Measurements from ENCODE around the gene PDE4A. TPM values are rescaled to one million over a fixed set of nuclear protein-coding genes. Genes with fewer than 3 reads are reported as not detected.

Gene PDE4A
- total and polyA plus RNA-seq, 7 experiments from 2014 or later: 0.47 to 51.8 (median 2.0) TPM

DNA sequence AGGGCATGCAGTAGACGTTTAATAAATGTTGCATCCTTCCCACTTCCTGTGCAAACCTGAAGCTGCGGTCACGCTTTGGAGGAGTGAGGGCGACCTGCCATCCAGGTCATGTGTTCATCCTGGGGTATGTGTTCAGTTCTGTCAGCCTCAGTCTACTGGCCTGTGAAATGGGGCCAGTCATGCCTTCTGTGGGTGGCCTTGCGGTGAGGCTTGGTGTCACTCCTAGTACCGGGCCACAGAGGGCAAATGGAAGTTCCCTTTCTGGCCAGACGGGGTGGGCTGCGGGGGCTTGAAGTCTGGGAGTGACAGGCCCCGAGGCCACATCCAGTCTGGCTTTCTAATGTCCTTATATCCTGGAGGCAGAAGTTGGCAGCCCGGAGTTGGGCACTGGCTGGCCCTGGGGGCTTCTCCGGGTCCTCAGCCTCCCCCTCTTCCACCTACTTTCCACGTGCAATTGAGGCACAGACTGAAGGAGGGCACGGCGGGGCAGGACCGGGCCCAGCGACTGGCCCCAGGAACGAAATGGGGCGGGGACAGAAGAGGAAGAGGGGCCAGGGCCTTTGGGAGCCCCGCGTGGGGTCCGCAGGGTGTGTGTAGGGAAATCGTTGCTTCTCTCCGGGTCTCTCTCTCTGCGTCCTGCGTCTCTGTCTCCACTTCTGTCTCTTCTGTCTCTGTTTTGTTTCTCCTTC lies 11.1 kb downstream of the PDE4A start:
- CTCF ChIA-PET: interaction anchor here (0.7 kb wide), 1 partner anchor 323 kb away, joined by 3 read pairs; no protein-coding TSS in a partner anchor
- peaks cover 22 to 38% (median 31%) of the 10 kb centered on the region in 5 donors for H3K27me3 Mint-ChIP-seq

DNA sequence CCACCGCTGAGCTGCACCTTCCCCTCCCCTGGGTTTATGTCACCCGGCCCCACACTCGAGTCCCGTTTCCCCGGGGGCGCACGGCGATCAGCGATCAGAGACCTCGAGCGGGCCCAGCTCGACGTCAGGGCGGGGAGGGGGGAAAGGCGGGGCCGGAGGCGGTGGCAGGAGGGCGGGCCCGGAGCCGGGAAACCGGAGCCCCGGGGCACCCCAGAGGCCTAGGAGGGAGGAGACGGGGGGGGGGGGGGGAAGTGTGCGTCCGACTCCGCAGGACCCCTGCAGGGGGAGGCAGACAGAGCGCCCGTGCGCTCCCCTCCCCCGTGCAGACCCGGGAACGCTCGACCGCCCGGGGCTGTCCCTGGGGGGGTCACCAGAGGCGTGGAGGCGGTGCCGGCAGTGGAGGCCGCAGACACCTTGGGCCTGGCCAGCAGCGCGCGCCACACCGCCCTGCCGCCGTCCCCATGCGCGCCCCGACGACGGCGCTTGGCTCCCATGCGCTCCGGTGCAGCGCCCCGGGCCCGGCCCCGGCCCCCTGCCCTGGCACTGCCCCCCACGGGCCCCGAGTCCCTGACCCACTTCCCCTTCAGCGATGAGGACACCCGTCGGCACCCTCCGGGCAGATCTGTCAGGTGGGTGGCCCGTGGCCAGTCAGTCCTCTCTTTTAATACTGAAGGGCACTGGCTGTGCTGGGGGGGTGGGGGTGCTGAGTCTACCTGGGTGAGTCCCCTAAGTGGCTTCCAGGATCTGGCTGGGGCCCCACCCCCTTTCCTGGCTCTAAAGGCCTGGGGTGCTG lies 11.8 kb downstream of the PDE4A start:
- Mint-ChIP-seq H3K4me1 (peaks cover 22 to 69% (median 33%) of the 10 kb centered on the region in 7 donors), H3K27ac (peak overlapping the region in 7 of 9 donors; percentile 26 to 95 (median 82)), H3K27me3 (peaks cover 22 to 38% (median 31%) of the 10 kb centered on the region in 5 donors), H3K4me3 (peak overlapping the region; percentile 82 to 94 (median 88)), H3K9me3 (peaks cover 0 to 2% (median 0%) of the 10 kb centered on the region in 11 donors), H3K36me3 (peaks cover 0 to 19% (median 0%) of the 10 kb centered on the region in 5 donors)
- H3K27ac ChIP-seq (ENCODE audit: low read depth, low read length): peak overlapping the region; percentile 46
- no peaks in the 10 kb centered on the region for H3K9me3 ChIP-seq (ENCODE audit: control insufficient read depth in 2 of 3, low read length in 3 of 3)
- ChIA-PET CTCF (interaction anchor here (0.7 to 1.2 kb wide), 2 partner anchors 27 to 324 kb away, joined by 3 read pairs; no protein-coding TSS in a partner anchor), POLR2A (interaction anchor here (1.0 to 1.3 kb wide), 2 partner anchors 14 to 23 kb away, joined by 3 read pairs; no protein-coding TSS in a partner anchor)
- DNase-seq: peak in 8 of 9 donors; percentile 44 to 64 (median 54)
- peak; percentile 58 for ATAC-seq
- intact Hi-C loops (cut with micrococcal nuclease): loop anchor here (1.0 to 5.0 kb wide), 2 partner anchors 11 to 45 kb away; no protein-coding TSS in a partner anchor
- H3K4me3 ChIP-seq (ENCODE audit: low read length): peak overlapping the region; percentile 50
- H3K27me3 ChIP-seq (ENCODE audit: control insufficient read depth in 2 of 2, insufficient read depth in 2 of 2, low read length in 2 of 2): peaks cover 0 to 9% of the 10 kb centered on the region in 2 donors
- H3K36me3 ChIP-seq (ENCODE audit: control insufficient read depth in 2 of 3, insufficient read depth in 3 of 3, low read length in 3 of 3): no peaks in the 10 kb centered on the region
- peaks cover 19 to 33% of the 10 kb centered on the region in 2 donors for H3K4me1 ChIP-seq (ENCODE audit: control insufficient read depth in 2 of 2, insufficient read depth in 2 of 2, low read length in 2 of 2)

More for the DNA sequence above, 11.1 kb downstream of the PDE4A start:
- Histone ChIP-seq H3K36me3 (ENCODE audit: control insufficient read depth in 2 of 3, insufficient read depth in 3 of 3, low read length in 3 of 3) (no peaks in the 10 kb centered on the region), H3K4me1 (ENCODE audit: control insufficient read depth in 2 of 2, insufficient read depth in 2 of 2, low read length in 2 of 2) (peaks cover 19 to 35% of the 10 kb centered on the region in 2 donors), H3K4me3 (ENCODE audit: low read length) (peak overlapping the region; percentile 50), H3K27ac (ENCODE audit: low read depth, low read length) (peak overlapping the region; percentile 24), H3K9me3 (ENCODE audit: control insufficient read depth in 2 of 3, low read length in 3 of 3) (no peaks in the 10 kb centered on the region), H3K27me3 (ENCODE audit: control insufficient read depth in 2 of 2, insufficient read depth in 2 of 2, low read length in 2 of 2) (peaks cover 0 to 9% of the 10 kb centered on the region in 2 donors)
- peak overlapping the region in 8 of 9 donors; percentile 26 to 95 (median 80) for H3K27ac Mint-ChIP-seq
- intact Hi-C loops (cut with micrococcal nuclease): loop anchor here (1.0 to 5.0 kb wide), 2 partner anchors 10 to 46 kb away; no protein-coding TSS in a partner anchor
- H3K4me1 Mint-ChIP-seq: peaks cover 23 to 73% (median 36%) of the 10 kb centered on the region in 7 donors
- H3K4me3 Mint-ChIP-seq: peak overlapping the region; percentile 82 to 94 (median 88)
- POLR2A ChIA-PET: interaction anchor here (1.0 to 1.3 kb wide), 2 partner anchors 13 to 24 kb away, joined by 3 read pairs; no protein-coding TSS in a partner anchor
- peaks cover 0 to 20% (median 0%) of the 10 kb centered on the region in 5 donors for H3K36me3 Mint-ChIP-seq
- DNase-seq: peak in 1 of 9 donors; percentile 44
- ATAC-seq: peak; percentile 24
- H3K9me3 Mint-ChIP-seq: peaks cover 0 to 2% (median 0%) of the 10 kb centered on the region in 11 donors

DNA sequence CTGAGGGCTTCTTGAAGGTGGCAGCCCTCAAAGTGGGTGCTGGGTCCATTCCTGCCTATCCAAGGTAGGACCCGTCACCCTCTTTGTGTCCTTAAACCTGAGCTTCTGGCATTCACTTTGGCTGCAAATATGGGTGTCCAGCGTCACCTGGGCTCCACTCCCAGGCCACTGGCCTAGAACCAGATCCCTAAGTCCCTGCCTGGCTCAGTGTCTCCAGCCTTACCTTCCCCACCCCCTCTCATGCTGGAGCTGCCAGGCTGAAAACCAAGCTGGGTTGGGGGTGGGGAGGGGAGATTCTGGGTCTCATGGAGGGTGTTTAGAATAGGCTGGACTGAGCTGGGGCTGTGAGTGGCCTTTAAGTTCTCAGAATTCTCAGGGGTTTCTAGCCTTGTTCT lies 12.4 kb downstream of the PDE4A start:
- H3K27ac ChIP-seq (ENCODE audit: low read depth, low read length): peak overlapping the region; percentile 46
- peaks cover 0 to 1% (median 0%) of the 10 kb centered on the region in 11 donors for H3K9me3 Mint-ChIP-seq
- peaks cover 22 to 38% (median 31%) of the 10 kb centered on the region in 5 donors for H3K27me3 Mint-ChIP-seq
- H3K4me1 ChIP-seq (ENCODE audit: control insufficient read depth in 2 of 2, insufficient read depth in 2 of 2, low read length in 2 of 2): peaks cover 19 to 27% of the 10 kb centered on the region in 2 donors
- H3K36me3 ChIP-seq (ENCODE audit: control insufficient read depth in 2 of 3, insufficient read depth in 3 of 3, low read length in 3 of 3): no peaks in the 10 kb centered on the region
- ATAC-seq (no peak), DNase-seq (no peak)
- intact Hi-C loops (cut with micrococcal nuclease): loop anchor here in 1 of 2 donors (5.0 kb wide), 1 partner anchor 45 kb away; no protein-coding TSS in a partner anchor
- peaks cover 19 to 63% (median 29%) of the 10 kb centered on the region in 7 donors for H3K4me1 Mint-ChIP-seq
- H3K36me3 Mint-ChIP-seq: peaks cover 0 to 17% (median 0%) of the 10 kb centered on the region in 5 donors
- peak overlapping the region in 2 of 9 donors; percentile 50 to 53 for H3K27ac Mint-ChIP-seq
- CTCF ChIA-PET: interaction anchor here (1.2 kb wide), 1 partner anchor 27 kb away, joined by 3 read pairs; no protein-coding TSS in a partner anchor
- no peak overlapping the region for H3K4me3 ChIP-seq (ENCODE audit: low read length)
- no peaks in the 10 kb centered on the region for H3K9me3 ChIP-seq (ENCODE audit: control insufficient read depth in 2 of 3, low read length in 3 of 3)
- H3K27me3 ChIP-seq (ENCODE audit: control insufficient read depth in 2 of 2, insufficient read depth in 2 of 2, low read length in 2 of 2): peaks cover 0 to 9% of the 10 kb centered on the region in 2 donors
- peak overlapping the region; percentile 7 to 90 (median 52) for H3K4me3 Mint-ChIP-seq
- POLR2A ChIA-PET: no interaction called here

DNA sequence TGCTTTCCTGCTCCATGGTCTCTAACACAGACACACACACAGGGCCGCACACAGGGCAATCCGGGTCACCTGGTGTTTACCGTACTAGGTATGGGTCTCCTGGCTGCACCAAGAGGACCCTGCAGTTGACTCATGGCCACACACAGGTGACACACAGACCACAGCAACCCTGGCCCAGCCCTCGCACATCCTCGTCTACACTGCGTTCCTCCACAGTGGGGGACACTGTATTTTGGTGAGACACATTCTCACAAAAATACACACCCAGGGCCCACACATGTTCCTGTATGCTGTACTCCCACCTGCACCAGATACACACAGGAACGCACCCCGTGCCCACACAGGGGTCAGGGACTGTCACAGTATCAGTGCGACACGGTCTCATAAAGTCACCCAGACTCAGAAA lies 12.8 kb downstream of the PDE4A start:
- H3K4me1 Mint-ChIP-seq: peaks cover 17 to 59% (median 26%) of the 10 kb centered on the region in 7 donors
- Histone ChIP-seq H3K4me1 (ENCODE audit: control insufficient read depth in 2 of 2, insufficient read depth in 2 of 2, low read length in 2 of 2) (peaks cover 16 to 23% of the 10 kb centered on the region in 2 donors), H3K9me3 (ENCODE audit: control insufficient read depth in 2 of 3, low read length in 3 of 3) (no peaks in the 10 kb centered on the region), H3K36me3 (ENCODE audit: control insufficient read depth in 2 of 3, insufficient read depth in 3 of 3, low read length in 3 of 3) (no peaks in the 10 kb centered on the region), H3K27me3 (ENCODE audit: control insufficient read depth in 2 of 2, insufficient read depth in 2 of 2, low read length in 2 of 2) (peaks cover 0 to 9% of the 10 kb centered on the region in 2 donors), H3K27ac (ENCODE audit: low read depth, low read length) (no peak overlapping the region), H3K4me3 (ENCODE audit: low read length) (no peak overlapping the region)
- H3K9me3 Mint-ChIP-seq: peaks cover 0 to under 1% (median 0%) of the 10 kb centered on the region in 11 donors
- peak overlapping the region in 3 of 9 donors; percentile 6 to 53 (median 50) for H3K27ac Mint-ChIP-seq
- intact Hi-C loops (cut with micrococcal nuclease): loop anchor here in 1 of 2 donors (5.0 kb wide), 1 partner anchor 44 kb away; no protein-coding TSS in a partner anchor
- peaks cover 0 to 17% (median 0%) of the 10 kb centered on the region in 5 donors for H3K36me3 Mint-ChIP-seq
- peak overlapping the region; percentile 7 to 90 (median 58) for H3K4me3 Mint-ChIP-seq
- ChIA-PET POLR2A (no interaction called here), CTCF (interaction anchor here (1.2 kb wide), 1 partner anchor 28 kb away, joined by 3 read pairs; no protein-coding TSS in a partner anchor)
- no peak for DNase-seq
- peaks cover 22 to 35% (median 30%) of the 10 kb centered on the region in 5 donors for H3K27me3 Mint-ChIP-seq
- ATAC-seq: no peak

DNA sequence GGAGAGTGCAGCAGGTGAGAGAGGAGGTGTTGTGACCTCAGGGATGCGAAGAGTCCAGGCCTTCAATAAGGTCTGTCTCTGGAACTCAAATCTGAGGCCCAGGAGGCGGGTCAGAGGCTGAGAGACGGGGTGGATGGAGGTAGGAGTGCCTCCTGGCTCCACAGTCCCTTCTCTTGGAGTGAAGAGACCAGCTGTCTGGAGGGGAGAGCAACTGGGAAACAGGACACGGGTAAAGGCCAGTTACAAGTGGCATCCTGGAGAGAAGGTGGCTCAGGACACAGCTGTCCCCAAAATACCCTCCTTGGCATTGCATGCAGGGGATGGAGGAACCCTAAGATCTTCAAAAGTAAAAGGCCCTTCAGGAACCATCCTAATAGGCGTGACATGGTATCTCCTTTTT lies 19.2 kb downstream of the PDE4A start:
- Histone ChIP-seq H3K27me3 (ENCODE audit: control insufficient read depth in 2 of 2, insufficient read depth in 2 of 2, low read length in 2 of 2) (no peaks in the 10 kb centered on the region), H3K4me1 (ENCODE audit: control insufficient read depth in 2 of 2, insufficient read depth in 2 of 2, low read length in 2 of 2) (no peaks in the 10 kb centered on the region), H3K27ac (ENCODE audit: low read depth, low read length) (no peak overlapping the region), H3K9me3 (ENCODE audit: control insufficient read depth in 2 of 3, low read length in 3 of 3) (no peaks in the 10 kb centered on the region), H3K4me3 (ENCODE audit: low read length) (no peak overlapping the region), H3K36me3 (ENCODE audit: control insufficient read depth in 2 of 3, insufficient read depth in 3 of 3, low read length in 3 of 3) (no peaks in the 10 kb centered on the region)
- no peak overlapping the region for H3K4me3 Mint-ChIP-seq
- ChIA-PET CTCF (no interaction called here), POLR2A (no interaction called here)
- peak overlapping the region in 1 of 9 donors; percentile 66 for H3K27ac Mint-ChIP-seq
- no peaks in the 10 kb centered on the region for H3K27me3 Mint-ChIP-seq
- ATAC-seq (no peak), DNase-seq (no peak)
- peaks cover 0 to 3% (median 0%) of the 10 kb centered on the region in 5 donors for H3K36me3 Mint-ChIP-seq
- H3K9me3 Mint-ChIP-seq: no peaks in the 10 kb centered on the region
- H3K4me1 Mint-ChIP-seq: peaks cover 0 to 18% (median 0%) of the 10 kb centered on the region in 7 donors
- intact Hi-C loops (cut with micrococcal nuclease): no loop called here

DNA sequence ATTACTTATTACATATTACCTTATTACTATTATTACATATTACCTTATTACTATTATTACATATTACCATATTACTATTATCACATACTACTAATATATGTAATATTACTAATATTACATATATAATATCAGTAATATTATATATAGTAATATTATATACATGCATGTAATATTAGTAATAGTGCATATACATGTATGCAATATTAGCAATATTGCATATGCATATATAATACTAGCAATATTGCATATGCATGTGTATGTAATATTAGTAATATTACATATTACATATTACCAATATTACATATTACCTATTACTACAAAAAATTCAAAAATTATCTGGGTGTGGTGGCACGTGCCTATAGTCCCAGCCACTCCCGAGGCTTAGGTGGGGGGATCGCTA lies 22.4 kb downstream of the PDE4A start:
- no peak for ATAC-seq
- no peaks in the 10 kb centered on the region for H3K9me3 ChIP-seq (ENCODE audit: control insufficient read depth in 2 of 3, low read length in 3 of 3)
- CTCF ChIA-PET: no interaction called here
- no peak for DNase-seq
- H3K36me3 Mint-ChIP-seq: peaks cover 0 to 7% (median 0%) of the 10 kb centered on the region in 5 donors
- H3K9me3 Mint-ChIP-seq: no peaks in the 10 kb centered on the region
- no peak overlapping the region for H3K27ac ChIP-seq (ENCODE audit: low read depth, low read length)
- no peaks in the 10 kb centered on the region for H3K27me3 ChIP-seq (ENCODE audit: control insufficient read depth in 2 of 2, insufficient read depth in 2 of 2, low read length in 2 of 2)
- H3K4me1 Mint-ChIP-seq: peaks cover 0 to 5% (median 0%) of the 10 kb centered on the region in 7 donors
- POLR2A ChIA-PET: no interaction called here
- intact Hi-C loops (cut with micrococcal nuclease): no loop called here
- no peaks in the 10 kb centered on the region for H3K36me3 ChIP-seq (ENCODE audit: control insufficient read depth in 2 of 3, insufficient read depth in 3 of 3, low read length in 3 of 3)
- no peak overlapping the region for H3K27ac Mint-ChIP-seq
- no peaks in the 10 kb centered on the region for H3K27me3 Mint-ChIP-seq
- no peak overlapping the region for H3K4me3 ChIP-seq (ENCODE audit: low read length)
- H3K4me1 ChIP-seq (ENCODE audit: control insufficient read depth in 2 of 2, insufficient read depth in 2 of 2, low read length in 2 of 2): no peaks in the 10 kb centered on the region
- no peak overlapping the region for H3K4me3 Mint-ChIP-seq
